A673 (cell line): ENCODE measurements around the gene PDE4DIP. TPM values are rescaled to one million over a fixed set of nuclear protein-coding genes. Genes with fewer than 3 reads are reported as not detected.
"Not testable (repeated sequence)": the region's sequence is repeated elsewhere in the genome, so short reads cannot be mapped to it uniquely, and the experiment has no call there.

Experiments
- BruUV-seq: library from RNA; stranded (reverse); fragments of 400-500 nt; replicated peaks from 2 replicates; lab custom pipeline; 2021; lab: Mats Ljungman, UMichigan
- CTCF ChIA-PET: fragments of 300-600 bp; sonication (Branson Sonifier 250); formaldehyde crosslinking; loops from one replicate; lab custom pipeline; 2022; ENCODE audit warnings: antibody characterized with exemption; lab: Charles Lee
- POLR2A ChIA-PET: fragments of 300-600 bp; sonication (Branson Sonifier 250); formaldehyde crosslinking; loops from one replicate; lab custom pipeline; 2022; ENCODE audit warnings: antibody characterized with exemption; ENCODE audit not compliant: low non-redundant PET; lab: Charles Lee
- DNase-seq: peaks from one replicate; pipeline ENCODE4 v3.0.0-alpha.2; 2015; ENCODE audit warnings: low spot score
- H3K27ac ChIP-seq: fragments of 200-600 bp; sonication (generic); 2 replicates; pipeline ENCODE4 v1.5.1; 2016; ENCODE audit warnings: mixed run types, low read depth, mild to moderate bottlenecking, mixed read lengths, antibody characterized with exemption, low read length; ENCODE audit not compliant: poor library complexity, severe bottlenecking
- H3K27me3 ChIP-seq: fragments of 200-600 bp; sonication (generic); replicated peaks from 2 replicates; pipeline ENCODE4 v1.6.1; 2017; ENCODE audit warnings: mixed run types, low read depth, mild to moderate bottlenecking, mixed read lengths, antibody characterized with exemption, low read length; ENCODE audit not compliant: insufficient read depth, poor library complexity
- H3K36me3 ChIP-seq: fragments of 200-600 bp; sonication (generic); 2 replicates; pipeline ENCODE4 v1.6.1; 2016; ENCODE audit warnings: mixed run types, mild to moderate bottlenecking, mixed read lengths, antibody characterized with exemption, low read length; ENCODE audit not compliant: insufficient read depth, poor library complexity, severe bottlenecking
- H3K4me1 ChIP-seq: fragments of 200-600 bp; sonication (generic); 2 replicates; pipeline ENCODE4 v1.6.1; 2017; ENCODE audit warnings: mixed run types, mild to moderate bottlenecking, mixed read lengths, antibody characterized with exemption, low read length; ENCODE audit not compliant: insufficient read depth, poor library complexity, severe bottlenecking
- H3K4me3 ChIP-seq: fragments of 200-600 bp; sonication (generic); 2 replicates; pipeline ENCODE4 v1.5.1; 2016; ENCODE audit warnings: low read depth, mixed run types, mild to moderate bottlenecking, mixed read lengths, low read length; ENCODE audit not compliant: poor library complexity, severe bottlenecking
- H3K9me3 ChIP-seq: fragments of 200-600 bp; sonication (generic); 2 replicates; pipeline ENCODE4 v1.6.1; 2016; ENCODE audit warnings: mixed run types, low read depth, mild to moderate bottlenecking, mixed read lengths, antibody characterized with exemption, low read length; ENCODE audit not compliant: poor library complexity, severe bottlenecking
- intact Hi-C: fragments of 100-400 bp; cut with micrococcal nuclease; formaldehyde crosslinking; loops from one replicate; pipeline ENCODE4 v1.10.0; 2022; ENCODE audit not compliant: unreplicated experiment
- total RNA-seq: library from RNA; stranded (reverse); gene quantifications from 2 replicates; pipeline ENCODE4 v1.2.3, GENCODE V29; 2021

Gene PDE4DIP
- total RNA-seq, 1 experiment from 2014 or later, result 68.7 TPM

DNA sequence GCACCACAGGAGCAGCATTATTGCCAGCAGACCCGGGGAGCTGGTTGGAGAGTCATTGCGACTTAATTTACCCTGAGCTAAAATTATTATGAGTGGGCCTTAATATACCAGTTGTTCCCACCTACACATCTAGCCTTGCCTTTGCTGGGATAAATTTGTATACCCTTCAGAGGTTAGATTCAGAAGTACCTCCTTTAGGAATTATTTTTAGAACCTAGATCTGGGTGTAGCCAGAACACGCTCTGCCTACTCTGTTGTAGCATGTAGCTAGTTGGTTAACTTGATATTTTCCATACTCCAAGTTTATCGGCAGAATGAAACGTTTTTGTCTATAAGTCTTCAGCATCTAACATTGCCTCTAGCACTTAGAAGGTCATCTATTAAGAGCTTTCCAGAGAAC, 9.1 kb downstream of the PDE4DIP start:
- intact Hi-C loops, POLR2A ChIA-PET, H3K27me3 ChIP-seq, H3K9me3 ChIP-seq, H3K36me3 ChIP-seq, H3K4me1 ChIP-seq, H3K4me3 ChIP-seq, BruUV-seq, CTCF ChIA-PET, DNase-seq, H3K27ac ChIP-seq: not testable (repeated sequence)

DNA sequence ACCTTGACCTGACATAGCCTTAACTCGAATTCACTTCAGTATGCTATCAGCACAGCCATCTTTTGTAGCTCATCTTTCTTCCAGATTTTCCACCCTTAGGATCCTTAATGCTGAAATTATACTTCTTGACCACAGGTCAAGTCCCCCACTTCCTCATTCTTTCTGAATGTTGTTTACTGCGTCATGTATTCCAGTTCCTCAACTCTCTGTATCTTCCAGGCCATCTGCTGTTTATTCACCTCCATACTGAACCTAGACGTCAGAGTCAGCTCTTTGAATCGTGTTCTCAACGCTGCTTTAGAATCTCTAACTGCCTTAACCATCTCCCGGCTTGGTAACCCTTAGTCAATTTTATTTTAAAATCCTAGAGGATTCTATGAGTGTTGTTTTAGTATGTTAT, 9.8 kb downstream of the PDE4DIP start:
- H3K27ac ChIP-seq, BruUV-seq: not testable (repeated sequence)

DNA sequence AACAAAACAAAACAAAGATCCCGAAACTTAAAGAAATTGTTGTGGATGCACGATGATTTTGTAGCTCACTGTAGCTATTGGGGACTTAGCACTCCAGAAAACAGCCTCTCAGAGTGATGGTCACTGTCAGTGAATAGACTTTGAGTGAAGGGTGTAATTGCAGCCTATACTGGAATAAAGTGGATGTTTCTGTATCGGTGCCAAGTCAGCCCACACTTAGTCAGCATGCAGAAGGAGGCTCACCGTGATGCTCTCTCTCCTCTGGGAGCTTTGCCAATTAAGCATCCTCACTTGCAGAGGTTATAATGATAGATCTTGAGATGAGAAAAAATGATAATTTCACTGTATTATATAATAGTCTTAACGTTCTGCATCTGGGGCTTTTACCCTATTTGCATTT, 11.1 kb downstream of the PDE4DIP start:
- CTCF ChIA-PET, POLR2A ChIA-PET, H3K27ac ChIP-seq, DNase-seq, H3K4me3 ChIP-seq, H3K27me3 ChIP-seq, H3K4me1 ChIP-seq, H3K9me3 ChIP-seq, intact Hi-C loops, H3K36me3 ChIP-seq, BruUV-seq: not testable (repeated sequence)

More for the DNA sequence above, 9.8 kb downstream of the PDE4DIP start:
- H3K9me3 ChIP-seq, intact Hi-C loops, DNase-seq, H3K36me3 ChIP-seq, H3K27me3 ChIP-seq, H3K4me1 ChIP-seq, POLR2A ChIA-PET, CTCF ChIA-PET, H3K4me3 ChIP-seq: not testable (repeated sequence)

DNA sequence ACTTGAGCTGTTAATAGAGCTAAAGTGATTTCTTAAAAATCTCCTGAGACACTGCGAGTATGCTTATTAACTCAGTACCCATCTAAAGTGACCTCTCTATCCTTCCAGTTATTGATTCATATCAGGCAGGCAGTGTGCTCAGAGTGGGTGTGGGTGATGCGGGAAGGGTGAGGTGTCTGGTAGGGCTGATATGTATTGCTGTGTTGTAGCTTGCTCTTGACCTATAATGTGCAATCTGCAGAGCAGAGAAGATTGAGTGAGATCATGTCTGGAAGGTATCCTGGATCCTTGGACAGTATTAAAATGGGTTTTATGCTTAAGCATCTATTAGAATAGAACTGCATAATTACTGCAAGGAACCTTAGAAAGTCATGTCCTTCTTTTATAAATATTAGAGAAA, 15.8 kb downstream of the PDE4DIP start:
- H3K27ac ChIP-seq, H3K4me3 ChIP-seq, intact Hi-C loops, POLR2A ChIA-PET, H3K36me3 ChIP-seq, H3K4me1 ChIP-seq, CTCF ChIA-PET, BruUV-seq, H3K9me3 ChIP-seq, DNase-seq, H3K27me3 ChIP-seq: not testable (repeated sequence)

DNA sequence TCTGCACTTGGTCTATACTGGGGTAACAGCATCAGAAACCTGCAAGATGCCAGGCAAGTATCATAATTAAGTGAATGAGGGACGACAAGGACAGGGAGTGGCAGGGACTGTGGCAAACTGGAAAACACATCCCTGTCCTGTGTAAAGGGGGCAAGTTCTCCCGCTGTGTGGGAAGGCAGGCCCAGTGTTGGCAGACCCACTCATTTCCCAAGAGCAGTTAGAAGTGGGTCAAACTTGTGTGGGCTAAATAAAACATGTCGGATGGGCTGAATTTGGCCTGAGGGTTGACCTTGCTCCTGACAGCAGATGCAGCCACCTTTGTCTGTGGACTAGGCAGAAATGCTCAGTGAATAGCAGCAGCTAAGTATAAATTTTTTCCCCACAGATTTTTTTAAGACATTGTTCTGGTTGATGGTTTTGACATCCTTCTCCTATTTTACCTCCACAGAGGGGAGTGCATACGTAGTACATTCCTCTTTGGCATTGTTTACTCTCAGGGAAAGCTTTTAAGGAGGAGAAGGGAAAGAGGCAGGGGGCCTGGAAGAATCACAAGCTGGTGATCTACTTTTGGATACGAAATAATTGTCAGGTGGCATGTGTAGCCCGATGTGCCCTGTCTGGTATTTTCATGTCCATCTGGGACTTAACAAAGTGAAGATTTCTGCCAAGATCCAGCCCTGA, 16.5 kb downstream of the PDE4DIP start:
- H3K36me3 ChIP-seq, H3K4me1 ChIP-seq, H3K4me3 ChIP-seq, BruUV-seq, intact Hi-C loops, H3K27ac ChIP-seq, H3K9me3 ChIP-seq, H3K27me3 ChIP-seq, POLR2A ChIA-PET, DNase-seq, CTCF ChIA-PET: not testable (repeated sequence)

DNA sequence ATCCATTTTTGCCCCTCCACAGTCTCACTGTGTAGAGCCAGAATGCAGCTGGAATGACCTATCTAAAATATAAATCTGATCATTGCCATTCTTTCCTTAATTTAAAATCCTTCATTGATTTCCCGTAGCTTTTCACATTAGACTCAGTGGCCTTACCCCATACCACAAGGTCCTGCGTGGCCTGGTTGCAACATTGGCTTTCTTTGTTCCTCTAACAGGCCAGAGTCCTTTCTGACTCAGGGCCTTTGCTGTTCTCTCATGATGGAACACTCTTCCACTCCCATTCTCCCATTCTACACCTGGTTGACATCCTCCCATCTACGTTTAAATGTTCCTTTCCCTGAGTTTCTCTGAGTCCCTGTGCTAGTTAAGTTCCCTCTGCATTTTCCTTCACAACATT, 18.4 kb downstream of the PDE4DIP start:
- POLR2A ChIA-PET, H3K27me3 ChIP-seq, BruUV-seq, DNase-seq, CTCF ChIA-PET, H3K9me3 ChIP-seq, H3K27ac ChIP-seq, H3K4me3 ChIP-seq, intact Hi-C loops, H3K36me3 ChIP-seq, H3K4me1 ChIP-seq: not testable (repeated sequence)

DNA sequence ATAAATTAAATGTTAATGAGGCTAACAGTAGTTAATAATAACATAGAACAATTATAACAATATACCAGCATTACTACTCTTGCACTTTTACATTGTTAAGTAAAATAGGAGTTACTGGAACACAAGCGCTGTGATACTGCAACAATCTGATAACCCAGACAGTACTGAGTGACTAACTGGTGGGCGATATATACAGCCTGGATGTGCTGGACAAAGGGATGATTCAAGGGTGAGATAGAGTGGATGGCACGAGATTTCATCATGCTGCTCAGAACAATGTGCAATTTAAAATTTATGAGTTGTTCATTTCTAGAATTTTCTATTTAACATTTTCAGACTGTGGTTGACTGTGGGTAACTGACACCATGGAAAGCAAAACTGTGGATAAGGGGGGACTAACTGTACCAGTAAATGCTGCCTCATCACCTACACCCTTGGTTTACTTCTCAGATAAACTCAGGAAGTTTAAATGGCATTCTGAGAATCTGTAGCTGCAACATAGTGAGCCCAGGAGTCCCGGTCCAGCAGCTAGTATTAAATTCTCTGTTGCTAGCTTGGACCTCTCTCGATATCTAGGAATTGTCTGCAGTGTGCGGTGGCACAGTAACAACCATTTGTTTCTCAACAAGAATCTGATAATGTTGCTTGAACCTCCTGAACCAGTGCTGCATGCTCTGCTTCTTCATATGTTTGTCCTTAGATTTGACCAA, 24.9 kb downstream of the PDE4DIP start:
- H3K27me3 ChIP-seq, H3K36me3 ChIP-seq, intact Hi-C loops, H3K9me3 ChIP-seq, H3K4me1 ChIP-seq, H3K27ac ChIP-seq, H3K4me3 ChIP-seq, BruUV-seq, CTCF ChIA-PET, DNase-seq, POLR2A ChIA-PET: not testable (repeated sequence)
